GM23248 (cell line): ENCODE results near the gene GABRG3.

ENCODE experiments used
- EZH2 ChIP-seq: fragments of 200-600 bp; sonication (generic); IDR thresholded peaks from 2 replicates; pipeline ENCODE4 v1.6.1; 2018; ENCODE audit warnings: antibody characterized with exemption, mild to moderate bottlenecking; ENCODE audit not compliant: insufficient read depth, poor library complexity, severe bottlenecking
- EZH2phosphoT487 ChIP-seq: fragments of 200-600 bp; sonication (generic); IDR thresholded peaks from 2 replicates; pipeline ENCODE4 v1.6.1; 2018; ENCODE audit warnings: antibody characterized with exemption, moderate library complexity, mild to moderate bottlenecking, low read depth; ENCODE audit not compliant: insufficient read depth

- TF ChIP-seq EZH2 (no peak), EZH2phosphoT487 (no peak)
Observed at GRCh38 chr15:27441120-27441519, 470.1 kb downstream of the GABRG3 start.
